DMS114 treated with DMSO at 0.1 percent for 48 hours (cell line): ENCODE measurements around the gene SLC36A3.
"Not testable (repeated sequence)": the region's sequence is repeated elsewhere in the genome, so short reads cannot be mapped to it uniquely, and the experiment has no call there.

Experiments
- DNase-seq: peaks from one replicate; lab custom pipeline; 2025; ENCODE audit not compliant: unreplicated experiment; lab: John Stamatoyannopoulos, UW

SLC36A3 gene

DNA sequence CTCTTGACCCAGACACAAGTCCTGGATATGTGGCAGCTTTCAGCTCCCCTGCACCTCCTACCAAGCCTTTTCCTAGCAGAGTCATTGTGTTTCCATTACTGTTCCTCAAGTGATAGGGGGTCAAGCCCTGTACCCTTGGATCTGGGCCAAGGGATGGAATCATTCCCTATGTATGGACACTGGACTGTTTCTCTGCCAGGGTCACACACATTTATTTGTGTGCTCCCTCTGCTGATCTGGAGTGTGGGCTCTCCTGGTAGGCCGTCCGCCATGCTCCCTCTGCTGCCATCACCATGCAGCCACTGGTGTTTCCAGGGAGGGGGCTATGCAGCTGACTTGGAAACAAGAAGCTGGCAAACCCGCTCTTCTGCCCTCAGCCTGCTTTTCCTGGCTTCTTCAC lies 41.0 kb downstream of the SLC36A3 start:
- no peak for DNase-seq

- DNase-seq = no peak
Measured at GRCh38 chr5:151259931-151260330, 43.6 kb downstream of the SLC36A3 start.

DNA sequence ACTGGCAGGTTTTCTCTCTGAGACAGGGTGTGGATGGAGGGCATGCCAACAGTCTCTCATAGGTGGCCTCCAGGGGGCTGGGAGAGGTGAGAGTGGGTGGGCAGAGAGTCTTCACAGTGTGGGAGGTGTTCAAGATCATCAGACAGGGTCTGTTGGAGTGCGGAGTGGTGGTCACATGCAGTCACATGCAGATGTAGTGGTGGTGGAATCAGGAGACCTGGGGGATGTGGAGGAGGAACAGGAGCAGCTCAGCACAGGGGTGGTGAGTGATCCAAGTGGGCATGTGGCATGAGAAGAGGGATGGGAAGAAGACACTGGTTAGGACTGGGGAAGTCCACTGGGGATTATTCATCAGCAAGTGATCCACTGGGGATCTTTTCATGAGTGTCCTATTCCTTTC lies 44.8 kb downstream of the SLC36A3 start:
- DNase-seq = no peak

GRCh38 chr5:151258201-151258611 lies 45.4 kb downstream of the SLC36A3 start:
- DNase-seq = no peak

DNA sequence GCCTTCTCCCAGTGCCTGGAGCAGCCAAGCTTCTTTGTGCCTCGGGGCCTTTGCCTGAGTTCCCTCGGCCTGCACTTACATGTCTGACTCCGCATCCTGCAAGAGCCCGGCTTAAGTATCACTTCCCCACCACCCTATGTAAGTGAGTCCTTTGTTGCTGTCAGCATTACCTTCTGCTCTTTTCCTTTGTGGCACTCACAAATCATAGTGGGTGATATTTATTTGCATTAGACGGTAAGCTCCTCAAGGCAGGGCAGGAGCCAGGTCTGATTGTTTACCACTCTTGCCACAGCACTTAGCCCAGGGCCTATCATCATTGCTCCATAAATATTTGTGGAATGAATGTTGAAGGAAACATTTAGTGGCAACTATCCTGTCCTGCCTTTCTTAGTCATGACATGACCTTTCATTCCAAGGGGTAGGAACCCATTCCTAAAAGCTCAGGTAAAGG lies 45.8 kb downstream of the SLC36A3 start:
- DNase-seq = no peak

DNA sequence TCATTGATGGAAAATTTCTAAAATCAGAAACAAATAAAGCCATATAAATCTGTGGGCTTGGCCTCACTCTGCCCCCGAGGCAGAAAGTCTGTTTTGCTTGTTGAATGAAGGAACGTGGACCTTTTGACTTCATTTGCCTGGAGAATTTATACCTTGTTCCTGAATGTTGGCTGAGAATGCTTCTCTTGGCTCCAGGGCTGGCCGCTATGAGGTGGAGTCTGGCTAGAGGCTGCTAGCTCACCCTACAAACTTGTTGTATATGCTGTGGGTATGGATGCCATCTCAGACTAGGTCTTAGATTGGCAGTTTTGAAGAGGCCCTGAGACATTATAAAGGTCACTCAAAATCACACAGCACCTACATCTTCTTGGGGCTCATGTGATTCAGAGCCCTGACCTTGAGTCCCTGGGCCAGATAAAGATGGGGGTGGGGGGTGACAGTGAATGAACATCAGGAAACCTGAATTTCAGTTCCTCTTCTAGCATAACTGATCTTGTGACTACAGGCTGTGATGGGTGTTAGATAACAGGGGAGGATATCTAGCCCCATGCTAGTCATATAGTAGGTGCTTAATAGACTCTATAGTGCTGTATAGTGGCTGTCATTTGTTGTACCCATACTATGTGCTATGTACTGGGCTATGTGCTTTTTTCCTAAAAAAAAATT lies 47.8 kb downstream of the SLC36A3 start:
- no peak for DNase-seq

- DNase-seq = not testable (repeated sequence)
Measured at GRCh38 chr5:151254990-151255389, 48.6 kb downstream of the SLC36A3 start.

- DNase-seq = no peak
Measured at GRCh38 chr5:151254556-151254955, 49.0 kb downstream of the SLC36A3 start.

DNA sequence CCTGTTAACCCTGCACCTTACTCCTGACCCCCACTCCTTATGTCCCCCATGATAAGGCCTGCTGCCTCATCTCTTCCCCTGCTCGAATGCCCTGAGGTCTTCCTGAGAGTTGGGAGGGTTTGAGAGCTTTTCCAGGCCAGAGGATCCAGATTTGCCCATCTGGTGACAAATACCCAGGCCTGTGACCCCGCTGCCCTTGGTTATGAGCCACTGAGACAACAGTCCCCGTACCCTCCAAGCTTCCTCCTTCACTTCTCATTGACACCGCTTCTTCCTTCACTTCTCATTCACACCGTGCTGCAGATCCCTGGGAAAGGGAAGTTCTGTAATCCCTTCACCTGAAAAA lies 50.0 kb downstream of the SLC36A3 start:
- no peak for DNase-seq

GRCh38 chr5:151252762-151253604 lies 50.6 kb downstream of the SLC36A3 start, which contains the start of gene GM2A:
Gene GM2A, plus strand, starts transcription at chr5:151253185. Its CDS starts 32 bp downstream, at chr5:151253217.
- peak; percentile 99 for DNase-seq

- no peak for DNase-seq
Measured at GRCh38 chr5:151251621-151252020, 51.9 kb downstream of the SLC36A3 start.

- no peak for DNase-seq
Measured at GRCh38 chr5:151251001-151251551, 52.5 kb downstream of the SLC36A3 start.

DNA sequence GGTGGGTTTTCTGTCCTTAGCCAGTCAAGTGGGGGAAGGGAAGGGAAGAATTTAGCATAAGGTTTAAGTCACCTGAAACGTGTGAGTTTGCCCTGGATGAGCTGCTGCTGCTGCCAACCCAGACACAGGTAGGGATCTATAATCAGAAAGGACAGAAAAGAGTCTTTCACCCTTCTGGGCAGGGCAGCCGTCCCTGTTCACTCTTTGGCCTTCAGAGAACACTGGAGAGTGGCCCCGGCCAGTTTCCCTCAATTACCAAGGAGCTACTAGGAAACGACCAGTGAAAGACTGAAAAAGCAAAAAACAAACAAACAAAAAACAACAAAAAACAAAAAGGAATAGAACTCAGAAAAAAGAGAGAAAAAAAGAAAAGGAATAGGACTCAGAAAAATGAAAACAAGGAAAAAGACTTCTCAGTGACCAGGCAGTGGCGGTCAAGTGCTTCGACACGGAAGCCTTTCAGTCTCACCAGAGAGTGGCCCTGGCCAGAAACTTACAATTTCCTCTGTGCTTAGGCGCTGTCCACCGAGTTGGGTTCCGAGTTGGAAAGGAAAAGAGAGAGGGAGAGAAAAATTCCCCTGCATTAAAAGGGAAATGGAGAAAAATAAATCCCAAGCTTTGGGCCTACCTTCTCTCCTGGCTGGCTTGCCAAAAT lies 53.1 kb downstream of the SLC36A3 start:
- DNase-seq = no peak

GRCh38 chr5:151249281-151249680 lies 54.3 kb downstream of the SLC36A3 start:
- DNase-seq = no peak

- DNase-seq = no peak
Measured at GRCh38 chr5:151248651-151249050, 54.9 kb downstream of the SLC36A3 start.

DNA sequence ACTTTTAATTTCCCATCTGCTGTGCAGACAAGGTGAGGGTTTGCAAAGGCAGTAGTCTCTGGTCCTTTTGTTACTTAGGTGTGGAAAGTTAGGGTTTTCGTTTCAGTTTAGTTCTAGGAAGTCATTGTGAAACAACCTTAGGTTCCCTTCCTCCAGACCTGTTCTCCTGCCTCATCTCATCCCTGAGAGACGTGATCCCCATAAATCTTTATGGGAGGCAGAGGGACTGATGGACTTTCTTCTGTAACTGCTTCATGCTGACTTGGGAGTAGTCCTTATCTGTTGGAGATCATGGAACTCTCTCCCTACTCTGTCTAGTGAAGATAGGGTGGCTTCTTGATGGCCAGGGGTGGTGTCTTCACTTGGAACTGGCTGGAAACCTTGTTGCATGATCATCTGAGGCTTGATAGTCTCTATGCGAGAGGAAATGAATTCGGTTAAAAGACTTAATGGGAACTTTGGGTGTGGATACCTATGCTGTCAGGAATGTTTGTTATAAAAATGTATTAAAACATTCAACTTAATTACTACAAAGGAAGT lies 57.8 kb downstream of the SLC36A3 start:
- no peak for DNase-seq

DNA sequence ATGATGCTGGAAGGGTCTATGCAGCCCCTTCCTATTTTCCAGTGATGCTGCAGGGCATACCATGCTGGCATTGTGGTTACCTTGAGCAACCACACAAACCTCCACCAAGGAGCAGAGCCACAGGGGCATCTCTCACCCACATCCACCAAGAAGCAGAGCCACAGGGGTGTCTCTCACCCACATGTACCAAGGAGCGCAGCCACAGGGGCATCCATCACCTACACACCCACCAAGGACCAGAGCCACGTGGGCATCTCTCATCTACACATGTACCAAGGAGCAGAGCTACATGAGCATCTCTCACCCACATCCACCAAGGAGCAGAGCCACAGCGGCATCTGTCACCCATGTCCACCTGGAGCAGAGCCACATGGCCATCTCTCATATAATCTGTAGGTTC lies 59.4 kb downstream of the SLC36A3 start:
- DNase-seq = no peak

DNA sequence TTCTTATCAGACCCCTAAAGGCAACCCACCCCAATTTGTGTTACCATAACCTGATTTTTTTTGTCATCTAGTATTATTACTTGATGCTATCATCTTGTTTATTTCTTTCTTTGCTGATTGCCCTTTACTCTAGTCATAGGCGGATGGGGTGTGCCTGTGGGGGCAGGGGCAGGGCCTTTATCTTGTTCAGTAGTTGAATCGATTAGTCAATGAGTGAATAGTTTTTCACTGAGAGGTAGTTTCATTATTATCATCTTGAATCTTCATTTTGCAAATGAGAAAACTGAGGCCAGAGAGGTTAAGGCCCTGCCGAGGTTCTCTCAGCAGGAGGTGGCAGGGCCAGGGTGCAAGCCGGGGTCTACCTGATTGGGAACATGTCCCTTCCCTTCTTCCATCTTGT lies 60.0 kb downstream of the SLC36A3 start:
- no peak for DNase-seq

DNA sequence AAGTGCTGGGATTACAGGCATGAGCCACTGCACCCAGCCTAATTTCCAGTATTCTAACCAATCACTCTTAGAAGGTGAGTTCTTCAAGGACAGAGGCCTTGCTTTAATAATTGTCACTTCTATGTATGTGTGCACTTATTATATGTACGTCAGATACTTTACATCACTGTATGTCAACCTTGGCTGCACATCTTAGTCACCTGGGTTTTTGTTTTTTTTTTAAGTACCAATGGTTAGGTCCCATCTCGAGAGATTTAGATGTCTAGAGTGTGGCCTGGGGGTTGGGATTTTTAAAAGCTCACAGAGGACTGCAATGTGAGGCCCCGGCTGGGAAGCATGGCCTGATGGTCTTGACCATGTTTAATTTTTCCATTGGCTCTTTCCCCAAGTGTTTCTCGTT lies 60.4 kb downstream of the SLC36A3 start:
- no peak for DNase-seq

- DNase-seq = no peak
Measured at GRCh38 chr5:151240924-151241635, 62.5 kb downstream of the SLC36A3 start.
